ENCODE measurements around the gene SLC50A1. TPM values are rescaled to one million over a fixed set of nuclear protein-coding genes. Genes with fewer than 3 reads are reported as not detected.

Gene SLC50A1
- total RNA-seq, 3 donors from 2014 or later (not counting 1 experiment from before 2014, with no cell fraction given), result 31.7 to 33.5 (median 32.7) TPM

- H3K4me3 Mint-ChIP-seq, result peak overlapping the region; percentile 17
- Histone ChIP-seq H3K27ac (ENCODE audit: low read length) (no peak overlapping the region), H3K36me3 (ENCODE audit: control insufficient read depth, insufficient read depth, low read length) (peaks cover 14% of the 10 kb centered on the region), H3K4me3 (ENCODE audit: low read length) (no peak overlapping the region), H3K4me1 (ENCODE audit: control insufficient read depth, insufficient read depth, low read length) (peaks cover 41% of the 10 kb centered on the region), H3K27me3 (ENCODE audit: control insufficient read depth, insufficient read depth, low read length) (peaks cover 2% of the 10 kb centered on the region), H3K9me3 (ENCODE audit: control insufficient read depth, insufficient read depth, low read length) (no peaks in the 10 kb centered on the region)
- no peaks in the 10 kb centered on the region for H3K36me3 Mint-ChIP-seq
- no peak for DNase-seq
- peaks cover 18 to 44% of the 10 kb centered on the region in 2 donors for H3K4me1 Mint-ChIP-seq
- H3K27me3 Mint-ChIP-seq (ENCODE audit: low read depth in 2 of 2), result peaks cover 0 to 11% of the 10 kb centered on the region in 2 donors
- no peaks in the 10 kb centered on the region for H3K9me3 Mint-ChIP-seq
- peak overlapping the region in 1 of 2 donors; percentile 20 for H3K27ac Mint-ChIP-seq
- WGBS (ENCODE audit: insufficient coverage), result 98% methylated on average over 7 of the region's 7 CpGs
- intact Hi-C loops (cut with micrococcal nuclease), result no loop called here
- no peak for TF ChIP-seq CTCF (IDR thresholded peaks at IDR 0.05)
- no peak for ATAC-seq
Measured at GRCh38 chr1:155170806-155171205, 35.2 kb downstream of the SLC50A1 start.

- H3K4me3 ChIP-seq (ENCODE audit: low read length), result peak overlapping the region; percentile 68
- peak in 1 of 2 donors; percentile 12 for DNase-seq
- intact Hi-C loops (cut with micrococcal nuclease), result loop anchor here (2.0 kb wide), 1 partner anchor 87 kb away; no protein-coding TSS in a partner anchor
- H3K27me3 ChIP-seq (ENCODE audit: control insufficient read depth, insufficient read depth, low read length), result no peaks in the 10 kb centered on the region
- H3K27me3 Mint-ChIP-seq (ENCODE audit: low read depth in 2 of 2), result peaks cover 0 to 8% of the 10 kb centered on the region in 2 donors
- no peaks in the 10 kb centered on the region for H3K36me3 Mint-ChIP-seq
- peak in 2 of 3 donors; percentile 22 to 24 for ATAC-seq
- peaks cover 42% of the 10 kb centered on the region for H3K4me1 ChIP-seq (ENCODE audit: control insufficient read depth, insufficient read depth, low read length)
- WGBS (ENCODE audit: insufficient coverage), result 49% methylated on average over 8 of the region's 8 CpGs
- peak overlapping the region; percentile 89 for H3K27ac ChIP-seq (ENCODE audit: low read length)
- H3K4me1 Mint-ChIP-seq, result peaks cover 27 to 48% of the 10 kb centered on the region in 2 donors
- H3K9me3 Mint-ChIP-seq, result no peaks in the 10 kb centered on the region
- no peak for TF ChIP-seq CTCF (IDR thresholded peaks at IDR 0.05)
- H3K27ac Mint-ChIP-seq, result peak overlapping the region; percentile 95 to 99
- H3K36me3 ChIP-seq (ENCODE audit: control insufficient read depth, insufficient read depth, low read length), result peaks cover 14% of the 10 kb centered on the region
- peak overlapping the region; percentile 95 for H3K4me3 Mint-ChIP-seq
- H3K9me3 ChIP-seq (ENCODE audit: control insufficient read depth, insufficient read depth, low read length), result no peaks in the 10 kb centered on the region
Measured at GRCh38 chr1:155171836-155172731, 36.4 kb downstream of the SLC50A1 start.

GRCh38 chr1:155172732-155173477 is 37.3 kb downstream of the SLC50A1 start, which contains the start of gene KRTCAP2:
Gene KRTCAP2 (minus strand): TSS chr1:155173304. CDS start chr1:155173224, 80 bp downstream.
- intact Hi-C loops (cut with micrococcal nuclease), result loop anchor here (2.0 kb wide), 1 partner anchor 88 kb away; no protein-coding TSS in a partner anchor
- under 1% methylated on average over 57 of the region's 57 CpGs for WGBS (ENCODE audit: insufficient coverage)
- Histone ChIP-seq H3K27me3 (ENCODE audit: control insufficient read depth, insufficient read depth, low read length) (no peaks in the 10 kb centered on the region), H3K27ac (ENCODE audit: low read length) (peak within 1 kb of the TSS; percentile 89), H3K4me1 (ENCODE audit: control insufficient read depth, insufficient read depth, low read length) (peaks cover 34% of the 10 kb centered on the region), H3K9me3 (ENCODE audit: control insufficient read depth, insufficient read depth, low read length) (no peaks in the 10 kb centered on the region), H3K36me3 (ENCODE audit: control insufficient read depth, insufficient read depth, low read length) (peaks cover 14% of the 10 kb centered on the region), H3K4me3 (ENCODE audit: low read length) (peak within 1 kb of the TSS; percentile 68)
- Mint-ChIP-seq H3K4me3 (peak within 1 kb of the TSS; percentile 95), H3K27me3 (ENCODE audit: low read depth in 2 of 2) (peaks cover 0 to 5% of the 10 kb centered on the region in 2 donors), H3K36me3 (no peaks in the 10 kb centered on the region), H3K27ac (peak within 1 kb of the TSS; percentile 95 to 99), H3K4me1 (peaks cover 28 to 41% of the 10 kb centered on the region in 2 donors), H3K9me3 (no peaks in the 10 kb centered on the region)
- DNase-seq (peak; percentile 89 to 98), ATAC-seq (peak; percentile 82 to 93 (median 85))
- peak; percentile 94 for TF ChIP-seq CTCF (IDR thresholded peaks at IDR 0.05)
